Endothelial cell of umbilical vein (primary cell): ENCODE results near the gene PIP5K1A. TPM values are rescaled to one million over a fixed set of nuclear protein-coding genes. Genes with fewer than 3 reads are reported as not detected.
A peak's percentile ranks its signal among the peaks of the same experiment; 100 is the strongest.

Experiments
- BruUV-seq: library from RNA; stranded (reverse); fragments of 400-500 nt; replicated peaks from 2 replicates; lab custom pipeline; 2021; lab: Mats Ljungman, UMichigan
- CTCF ChIA-PET: fragments of 300-600, 350-600 bp; sonication (Branson Sonifier 250); formaldehyde crosslinking; loops from one replicate; lab custom pipeline; 2021; ENCODE audit warnings: antibody characterized with exemption, inconsistent platforms; lab: Charles Lee
- POLR2A ChIA-PET: fragments of 300-600, 350-600 bp; sonication (Branson Sonifier 250); formaldehyde crosslinking; loops from one replicate; lab custom pipeline; 2021; ENCODE audit warnings: antibody characterized with exemption, inconsistent platforms; lab: Charles Lee
- DNase-seq: peaks from one replicate; pipeline ENCODE4 v3.0.0-alpha.2; 2011; ENCODE audit warnings: low read depth, low spot score
- FAIRE-seq: peaks from 2 replicates; lab custom pipeline; 2011; peaks lifted over from hg19 to GRCh38; lab: Jason Lieb, UNC
- H2AFZ ChIP-seq: 2 replicates; pipeline ENCODE4 v1.6.0; 2012; ENCODE audit warnings: low read depth, low read length, control low read depth, inconsistent platforms
- H3K27ac ChIP-seq: 2 replicates; pipeline ENCODE4 v1.5.1; 2011; ENCODE audit warnings: low read depth, mild to moderate bottlenecking, control low read depth, low read length, moderate library complexity; ENCODE audit not compliant: insufficient read depth
- H3K27me3 ChIP-seq, 2 experiments: 2 replicates each; pipeline versions ENCODE4 v1.6.0 to v1.6.1; 2011; ENCODE audit warnings: low read length in 2 of 2, mixed read lengths in 1 of 2; ENCODE audit not compliant: control insufficient read depth in 2 of 2, insufficient read depth in 2 of 2
- H3K36me3 ChIP-seq, 2 experiments: 2 replicates in 1 of 2; 3 replicates in 1 of 2; pipeline ENCODE4 v1.5.1; 2011; ENCODE audit warnings: low read length in 2 of 2, mild to moderate bottlenecking in 1 of 2, moderate library complexity in 1 of 2; ENCODE audit not compliant: control insufficient read depth in 2 of 2, insufficient read depth in 2 of 2; ENCODE audit errors: extremely low read depth in 1 of 2
- H3K4me1 ChIP-seq: 3 replicates; pipeline ENCODE4 v1.5.1; 2011; ENCODE audit warnings: mild to moderate bottlenecking, low read length; ENCODE audit not compliant: control insufficient read depth, insufficient read depth; ENCODE audit errors: extremely low read depth
- H3K4me2 ChIP-seq: 2 replicates; pipeline ENCODE4 v1.6.1; 2011; ENCODE audit warnings: low read length, control low read depth, mixed read lengths; ENCODE audit not compliant: insufficient read depth
- H3K4me3 ChIP-seq, 3 experiments: fragments of 200-600 bp in 1 of 3; sonication (generic), shearing (Covaris generic) in 1 of 3; replicated peaks in 1 of 3; 2 replicates each; pipeline ENCODE4 v1.5.1; 2011 to 2016; ENCODE audit warnings: control low read depth in 3 of 3, low read length in 3 of 3, mild to moderate bottlenecking in 2 of 3, inconsistent platforms in 1 of 3, low read depth in 1 of 3, moderate library complexity in 1 of 3; ENCODE audit not compliant: insufficient read depth in 1 of 3
- H3K79me2 ChIP-seq: 2 replicates; pipeline ENCODE4 v1.6.0; 2012; ENCODE audit warnings: low read length, inconsistent platforms; ENCODE audit not compliant: control insufficient read depth, insufficient read depth
- H3K9ac ChIP-seq: replicated peaks from 2 replicates; pipeline ENCODE3; 2011; ENCODE audit warnings: low read length, control low read depth; ENCODE audit not compliant: insufficient read depth; ENCODE audit errors: extremely low read depth
- H3K9me1 ChIP-seq: replicated peaks from 3 replicates; pipeline ENCODE4 v1.6.0; 2011; ENCODE audit warnings: mild to moderate bottlenecking, low read length; ENCODE audit not compliant: control insufficient read depth, insufficient read depth; ENCODE audit errors: extremely low read depth
- H3K9me3 ChIP-seq: replicated peaks from 2 replicates; pipeline ENCODE4 v1.5.1; 2012; ENCODE audit warnings: low read length, inconsistent platforms; ENCODE audit not compliant: control insufficient read depth, insufficient read depth
- H4K20me1 ChIP-seq: replicated peaks from 2 replicates; pipeline ENCODE3; 2011; ENCODE audit warnings: mild to moderate bottlenecking, low read length; ENCODE audit not compliant: control insufficient read depth, insufficient read depth; ENCODE audit errors: extremely low read depth
- EZH2 ChIP-seq: IDR thresholded peaks from 2 replicates; pipeline ENCODE4 v1.6.1; 2012; ENCODE audit warnings: borderline replicate concordance, low read depth, mild to moderate bottlenecking, moderate library complexity, low read length, inconsistent platforms; ENCODE audit not compliant: severe bottlenecking
- GATA2 ChIP-seq: IDR thresholded peaks from 2 replicates; pipeline ENCODE4 v1.7.0; 2011; ENCODE audit warnings: low read depth, mild to moderate bottlenecking, moderate library complexity, mixed read lengths, low read length; ENCODE audit not compliant: insufficient read length, insufficient read depth
- JUN ChIP-seq: IDR thresholded peaks from 2 replicates; pipeline ENCODE4 v1.6.1; 2011; ENCODE audit warnings: borderline replicate concordance, low read depth; ENCODE audit not compliant: insufficient read length, insufficient read depth
- POLR2A ChIP-seq: IDR thresholded peaks from 2 replicates; pipeline ENCODE4 v1.6.1; 2012; ENCODE audit warnings: low read depth, mild to moderate bottlenecking, control low read depth, low read length
- POLR2AphosphoS5 ChIP-seq: IDR thresholded peaks from 2 replicates; pipeline ENCODE4 v1.6.1; 2012; ENCODE audit warnings: low read depth, mild to moderate bottlenecking, control low read depth, low read length, moderate library complexity; ENCODE audit not compliant: insufficient read depth
- dilution Hi-C: fragments of 300-500 bp; cut with MboI; formaldehyde crosslinking; loops from one replicate; pipeline ENCODE4 v1.15.0; 2019; ENCODE audit warnings: low sequenced_read_pairs; ENCODE audit not compliant: extremely low pct_ligation_motif_present
- intact Hi-C: fragments of 100-400 bp; cut with micrococcal nuclease; formaldehyde crosslinking; loops from one replicate; pipeline ENCODE4 v1.10.0; 2022
- polyA plus RNA-seq, 4 experiments: library from polyadenylated mRNA; depleted of rRNA in 3 of 4; stranded (reverse) in 3 of 4; unstranded in 1 of 4; fragments of >200 nt; gene quantifications; 2 replicates each; pipeline versions ENCODE4 v1.2.1 to v1.2.3, GENCODE V29; 2011 to 2012; ENCODE audit warnings: missing spikeins in 1 of 4
- total RNA-seq: library from RNA; stranded (reverse); gene quantifications from 2 replicates; pipeline ENCODE4 v1.2.3, GENCODE V29; 2021

PIP5K1A gene
- total and polyA plus RNA-seq, 2 donors (not counting 3 experiments of a cell fraction or from before 2014, with no cell fraction given) = 72.1 to 79.3 TPM

GRCh38 chr1:151289080-151289935, 91.0 kb downstream of the PIP5K1A start:
- dilution Hi-C loops = no loop called here

GRCh38 chr1:151289991-151290708, 91.8 kb downstream of the PIP5K1A start:
- no peaks in the 10 kb centered on the region for H4K20me1 ChIP-seq
- dilution Hi-C loops (no loop called here), intact Hi-C loops (no loop called here)
- no peak overlapping the region for H3K4me3 ChIP-seq
- H3K9me1 ChIP-seq = no peaks in the 10 kb centered on the region
- no peaks in the 10 kb centered on the region for H3K4me1 ChIP-seq
- H3K9me3 ChIP-seq = no peaks in the 10 kb centered on the region
- no TSS peak for BruUV-seq
- no peak for FAIRE-seq
- H3K27ac ChIP-seq = no peak overlapping the region
- no peak overlapping the region for H2AFZ ChIP-seq
- CTCF ChIA-PET = interaction anchor here (0.8 to 1.3 kb wide), 2 partner anchors 50 to 51 kb away, joined by 3 read pairs; no protein-coding TSS in a partner anchor
- no peaks in the 10 kb centered on the region for H3K79me2 ChIP-seq
- H3K36me3 ChIP-seq = peaks cover 9 to 74% of the 10 kb centered on the region in 2 experiments
- H3K4me2 ChIP-seq = no peak overlapping the region
- TF ChIP-seq GATA2 = no peak
- TF ChIP-seq POLR2A = peak; percentile 18
- DNase-seq = no peak
- no peak overlapping the region for H3K9ac ChIP-seq
- H3K27me3 ChIP-seq = no peaks in the 10 kb centered on the region
- POLR2A ChIA-PET = no interaction called here

More at GRCh38 chr1:151289080-151289935, 91.0 kb downstream of the PIP5K1A start:
- no peak overlapping the region for H2AFZ ChIP-seq
- no peak overlapping the region for H3K4me3 ChIP-seq
- ChIA-PET POLR2A (no interaction called here), CTCF (interaction anchor here (0.8 kb wide), 1 partner anchor 51 kb away, joined by 3 read pairs; no protein-coding TSS in a partner anchor)
- peaks cover 4 to 75% of the 10 kb centered on the region in 2 experiments for H3K36me3 ChIP-seq
- H3K9ac ChIP-seq = no peak overlapping the region
- FAIRE-seq (no peak), DNase-seq (no peak)
- no peaks in the 10 kb centered on the region for H3K79me2 ChIP-seq
- no peaks in the 10 kb centered on the region for H3K9me3 ChIP-seq
- no peaks in the 10 kb centered on the region for H3K9me1 ChIP-seq
- H4K20me1 ChIP-seq = no peaks in the 10 kb centered on the region
- no peaks in the 10 kb centered on the region for H3K4me1 ChIP-seq
- no peak overlapping the region for H3K4me2 ChIP-seq
- no peak overlapping the region for H3K27ac ChIP-seq
- H3K27me3 ChIP-seq = no peaks in the 10 kb centered on the region
- no TSS peak for BruUV-seq
- no peak for TF ChIP-seq EZH2
- TF ChIP-seq JUN = no peak
- TF ChIP-seq POLR2AphosphoS5 = peak; percentile 12
- intact Hi-C loops = no loop called here
